ENCODE measurements around the gene WEE1.
"Not testable (repeated sequence)": the region's sequence is repeated elsewhere in the genome, so short reads cannot be mapped to it uniquely, and the experiment has no call there.

The WEE1 gene

GRCh38 chr11:9600644-9601036 lies 27.2 kb downstream of the WEE1 start:
- no peak for DNase-seq

DNA sequence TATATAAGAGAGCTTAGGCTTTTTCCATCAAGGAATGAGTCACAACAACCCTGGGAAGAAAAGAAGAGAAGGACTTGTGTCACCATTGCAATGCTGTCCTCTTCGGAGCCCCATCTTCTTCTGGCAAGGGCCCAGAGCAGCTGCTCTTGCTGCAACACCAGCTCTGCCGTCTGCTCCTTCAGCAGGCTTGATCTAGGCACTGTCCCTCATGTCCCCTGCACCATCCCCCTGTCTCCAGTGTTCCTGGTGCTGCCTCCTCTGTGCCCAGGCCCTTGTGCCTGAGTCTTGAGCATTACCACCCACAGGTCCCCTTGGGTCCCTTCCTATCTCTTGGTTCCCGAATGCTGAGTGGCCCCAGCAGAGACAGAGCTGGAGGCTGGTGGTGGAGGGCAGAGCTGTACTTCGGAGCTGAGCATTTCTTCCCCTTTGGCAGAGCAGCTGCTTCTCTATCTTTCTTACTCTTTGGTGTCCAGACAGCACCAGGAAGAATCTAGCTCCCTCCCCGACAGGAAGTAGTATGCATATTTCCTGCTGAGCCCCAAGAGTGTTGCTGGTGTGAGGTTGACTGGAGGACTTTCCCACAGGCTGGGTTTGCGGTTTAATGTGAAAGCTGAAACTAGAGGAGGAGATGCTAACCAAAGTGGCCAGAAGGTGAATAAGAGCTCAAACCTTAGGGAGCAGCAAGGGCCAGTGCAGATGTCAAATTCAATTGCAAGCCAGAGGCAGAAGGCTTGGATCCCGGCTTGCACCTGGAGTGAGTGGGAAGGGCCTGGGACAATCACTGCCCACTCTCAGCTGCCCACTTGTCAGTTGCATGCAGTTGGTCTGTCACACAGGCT lies 27.8 kb downstream of the WEE1 start:
- DNase-seq = no peak

DNA sequence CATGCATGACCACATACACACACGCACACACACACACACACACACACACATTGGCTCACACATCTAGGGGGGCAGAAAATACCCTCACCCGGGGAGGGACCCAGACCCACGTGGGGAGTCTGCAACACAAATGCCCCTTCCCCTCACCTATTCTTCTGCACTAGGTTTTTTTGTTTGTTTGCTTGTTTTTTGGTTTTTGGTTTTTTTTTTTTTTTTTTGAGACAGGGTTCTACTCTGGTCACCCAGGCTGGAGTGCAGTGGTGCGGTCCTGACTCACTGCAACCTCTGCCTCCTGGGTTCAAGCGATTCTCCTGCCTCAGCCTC lies 28.4 kb downstream of the WEE1 start:
- DNase-seq = no peak

GRCh38 chr11:9603214-9603613 lies 29.7 kb downstream of the WEE1 start:
- not testable (repeated sequence) for DNase-seq

- no peak for DNase-seq
Observed at GRCh38 chr11:9604134-9604533, 30.7 kb downstream of the WEE1 start.

GRCh38 chr11:9605742-9606141 lies 32.3 kb downstream of the WEE1 start:
- no peak for DNase-seq

GRCh38 chr11:9606809-9607510 lies 33.5 kb downstream of the WEE1 start:
- DNase-seq = no peak

DNA sequence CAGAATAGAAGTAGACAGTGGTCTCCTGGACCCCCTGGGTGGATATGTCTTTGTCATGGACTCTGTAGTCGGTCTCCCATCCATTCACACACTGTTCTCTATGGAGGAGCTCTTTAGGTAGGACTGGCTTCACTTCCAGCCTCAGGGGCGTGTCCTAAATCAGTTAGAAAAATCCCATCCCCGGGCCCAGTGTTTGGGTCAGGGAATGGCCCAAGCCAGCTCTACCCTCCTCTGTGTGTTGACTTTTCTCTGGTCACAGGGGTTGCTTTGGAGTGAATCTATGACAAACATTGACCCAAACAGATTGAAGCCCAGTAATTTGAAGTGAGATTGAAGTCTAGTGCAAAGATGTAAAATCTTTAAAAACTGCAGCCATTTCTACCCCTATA lies 34.0 kb downstream of the WEE1 start:
- no peak for DNase-seq

- DNase-seq = no peak
Observed at GRCh38 chr11:9609002-9609759, 35.7 kb downstream of the WEE1 start.

GRCh38 chr11:9609841-9610240 lies 36.4 kb downstream of the WEE1 start:
- no peak for DNase-seq

DNA sequence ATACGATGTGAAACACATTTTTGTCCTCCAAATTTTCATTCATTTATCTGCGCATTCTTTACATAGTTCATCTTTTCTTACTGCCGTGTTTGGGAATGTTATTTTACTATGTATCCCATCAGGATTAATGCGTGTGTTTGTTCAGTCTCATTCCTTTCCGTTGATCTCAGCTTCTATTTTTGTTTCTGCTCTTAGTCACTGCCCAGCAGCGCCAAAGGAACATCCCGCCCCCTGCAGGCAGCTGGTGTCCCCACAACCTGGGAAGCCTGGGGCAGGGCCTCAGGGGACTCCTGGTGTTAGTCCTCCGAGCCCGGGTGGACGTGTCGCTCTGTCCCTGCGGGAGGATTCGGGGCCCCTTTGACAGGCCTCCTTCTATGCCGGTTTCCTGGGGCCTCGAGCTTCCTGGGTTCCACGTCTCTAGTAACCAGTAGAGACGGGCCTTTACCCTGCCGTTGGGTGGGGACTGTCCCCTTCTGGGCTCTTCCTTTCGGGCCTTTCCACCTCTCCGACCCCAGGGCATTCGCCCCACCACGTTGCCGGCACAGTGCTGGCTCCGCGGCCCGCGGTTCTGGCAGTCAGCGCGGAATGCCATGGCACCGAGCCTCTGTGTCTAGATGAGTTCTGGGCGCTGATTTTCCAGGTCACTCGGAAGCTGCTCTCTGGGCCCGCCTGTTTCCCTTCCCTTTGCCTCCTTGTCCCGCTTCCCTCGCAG lies 39.8 kb downstream of the WEE1 start:
- no peak for DNase-seq

DNA sequence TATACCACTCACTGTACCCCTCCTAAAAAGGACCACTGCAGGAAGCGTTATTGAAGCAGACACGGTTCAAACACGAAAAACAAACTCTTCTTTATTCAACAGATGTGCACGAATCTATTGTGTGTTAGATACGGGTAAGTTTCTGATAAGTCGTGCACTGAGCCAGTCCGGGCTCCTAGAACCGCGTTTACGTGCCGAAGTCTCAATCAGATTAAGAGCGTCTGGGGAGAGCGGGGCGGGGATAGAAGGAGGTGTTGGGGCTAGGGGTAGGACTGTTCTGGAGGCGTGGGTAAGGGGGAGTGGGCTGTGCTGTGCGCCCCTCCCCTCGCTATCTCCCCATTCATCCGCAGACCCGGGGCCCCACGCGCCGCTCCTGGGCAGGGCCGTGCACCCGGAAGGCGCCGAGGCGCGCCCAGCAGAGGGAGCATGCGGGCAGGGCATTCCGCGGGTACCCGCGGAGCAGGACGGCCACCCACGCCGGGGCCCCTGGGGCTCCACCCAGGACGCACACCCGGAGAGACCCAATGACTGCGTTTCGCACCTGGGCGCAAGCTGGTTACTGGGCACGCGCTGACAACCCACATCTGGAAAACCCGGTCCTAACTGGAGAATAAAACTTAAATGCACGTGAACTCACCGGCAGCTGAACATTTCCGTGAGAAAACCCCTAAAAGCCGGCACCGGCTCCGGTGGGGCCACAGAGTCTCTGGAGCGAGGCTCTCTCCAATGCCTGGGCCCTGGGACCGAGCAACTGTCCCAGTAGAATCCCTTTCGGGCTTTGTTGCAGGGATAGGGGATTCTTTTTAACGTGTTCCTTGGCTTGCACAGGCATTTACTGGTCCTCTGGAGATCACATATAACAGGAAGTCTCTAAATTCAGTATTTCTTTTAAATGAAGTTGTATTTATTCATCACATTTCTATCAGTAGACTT lies 40.6 kb downstream of the WEE1 start:
- no peak for DNase-seq

DNA sequence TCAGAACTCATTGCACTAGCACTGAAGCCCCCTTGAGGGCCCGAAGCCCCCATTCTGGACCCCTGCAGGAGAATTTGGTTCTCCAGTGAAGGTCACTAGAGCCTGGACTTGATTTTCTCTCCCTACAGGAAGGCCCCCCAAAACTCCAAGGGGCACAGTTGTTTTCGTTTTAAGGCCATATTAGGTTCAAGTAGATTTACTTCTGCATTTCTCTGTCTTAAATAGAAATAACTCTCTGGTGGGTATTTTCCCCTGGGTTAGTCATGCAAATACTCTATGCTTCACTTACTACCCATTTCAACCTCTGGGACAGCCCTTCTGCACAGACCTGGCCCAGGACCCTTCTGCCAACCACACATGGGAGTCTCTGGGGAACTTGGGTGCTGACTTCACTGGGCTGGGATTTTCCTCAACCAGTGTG lies 41.6 kb downstream of the WEE1 start:
- peak; percentile 18 for DNase-seq

DNA sequence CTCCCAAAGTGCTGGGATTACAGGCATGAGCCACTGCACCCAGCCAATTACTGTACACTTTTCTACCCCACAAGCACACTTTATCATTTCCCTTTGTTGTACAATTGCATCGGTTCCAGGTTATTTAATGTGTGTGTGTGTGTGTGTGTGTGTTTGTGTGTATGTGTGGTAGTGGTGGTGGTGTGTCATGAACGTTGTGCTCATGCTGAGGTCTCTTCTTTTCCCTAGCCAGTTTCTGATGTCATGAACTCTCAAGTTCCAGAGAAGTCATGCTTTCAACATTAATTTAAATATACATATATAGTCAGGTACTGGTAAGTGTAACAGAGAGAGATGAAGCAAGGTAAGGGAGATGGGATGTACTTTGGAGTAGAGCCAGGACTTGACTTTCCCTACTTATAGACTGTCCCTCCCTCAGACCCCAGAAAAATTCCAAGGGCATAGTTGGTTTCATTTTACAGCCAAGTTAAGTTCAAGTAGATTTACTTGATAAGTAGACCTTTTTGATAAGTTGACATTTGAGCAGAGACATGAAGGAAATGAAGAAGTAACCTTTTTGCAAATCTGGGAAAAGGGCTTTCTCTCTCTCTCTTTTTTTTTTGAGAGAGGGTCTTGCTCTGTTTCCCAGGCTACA lies 42.7 kb downstream of the WEE1 start:
- DNase-seq = no peak

GRCh38 chr11:9616858-9617257 lies 43.4 kb downstream of the WEE1 start:
- DNase-seq = no peak

DNA sequence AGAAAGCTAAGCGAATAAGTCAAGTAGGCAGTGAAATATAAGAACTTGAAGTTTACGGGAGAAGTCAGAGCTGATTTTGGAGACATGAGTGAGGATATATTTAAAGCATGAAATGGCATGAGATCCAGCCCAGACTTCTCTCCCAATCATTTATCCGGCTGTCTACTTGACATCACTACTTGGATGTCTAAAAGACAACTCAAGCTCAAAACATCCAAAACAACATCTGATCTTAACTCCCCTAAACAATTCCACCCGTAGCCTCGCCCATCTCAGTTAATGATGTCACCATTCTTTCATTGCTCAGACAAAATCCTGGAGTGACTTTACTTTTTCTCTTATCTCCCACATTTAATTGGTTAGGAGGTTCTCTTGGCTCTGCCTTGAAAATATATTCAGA lies 44.5 kb downstream of the WEE1 start:
- DNase-seq = no peak

DNA sequence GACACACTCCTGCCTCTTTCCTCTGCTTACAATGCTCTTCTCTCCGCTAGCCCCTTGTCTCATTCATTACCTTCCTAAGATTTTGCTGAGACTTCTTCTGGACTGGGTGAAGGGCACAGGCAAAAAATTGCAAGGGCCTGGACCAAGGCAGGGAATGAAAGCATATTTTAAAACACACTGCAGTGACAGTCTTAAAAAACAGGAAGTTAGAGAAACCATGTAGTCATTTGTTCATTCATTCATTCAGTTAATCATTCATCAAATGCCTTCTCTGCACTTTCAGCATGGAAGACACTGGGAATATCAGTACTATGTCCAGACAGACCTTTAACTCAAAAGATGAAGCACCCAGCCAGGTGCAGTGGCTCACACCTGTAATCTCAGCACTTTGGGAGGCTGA lies 45.5 kb downstream of the WEE1 start:
- no peak for DNase-seq

DNA sequence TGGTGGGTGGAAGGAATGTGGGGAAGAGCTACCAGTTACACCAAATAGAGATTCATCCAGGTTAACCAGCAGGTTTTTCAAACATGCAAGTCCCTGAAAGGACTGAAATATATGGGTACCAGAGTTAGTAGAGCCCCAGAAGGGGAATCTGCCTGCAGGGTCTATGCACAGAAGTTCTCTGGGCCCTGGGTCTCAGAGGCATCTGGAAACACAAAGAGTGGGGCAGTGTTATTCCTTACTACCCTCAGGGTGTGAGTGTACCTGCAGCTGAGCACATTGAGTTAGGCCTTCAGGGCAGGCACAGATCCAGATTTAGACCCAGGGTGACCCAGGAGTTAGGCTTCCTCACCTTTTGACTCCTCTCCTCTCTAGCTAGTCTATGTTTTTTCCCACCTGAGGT lies 46.5 kb downstream of the WEE1 start:
- no peak for DNase-seq

DNA sequence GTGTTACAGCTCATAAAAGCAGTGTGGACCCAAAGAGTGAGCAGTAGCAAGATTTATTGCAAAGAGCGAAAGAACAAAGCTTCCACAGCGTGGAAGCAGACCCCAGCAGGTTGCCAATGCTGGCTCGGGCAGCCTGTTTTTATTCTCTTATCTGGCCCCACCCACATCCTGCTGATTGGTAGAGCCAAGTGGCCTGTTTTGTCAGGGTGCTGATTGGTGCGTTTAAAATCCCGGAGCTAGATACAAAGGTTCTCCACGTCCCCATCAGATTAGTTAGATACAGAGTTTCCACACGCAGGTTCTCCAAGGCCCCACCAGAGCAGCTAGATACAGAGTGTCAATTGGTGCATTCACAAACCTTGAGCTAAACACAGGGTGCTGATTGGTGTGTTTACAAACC lies 48.9 kb downstream of the WEE1 start:
- DNase-seq = not testable (repeated sequence)

DNA sequence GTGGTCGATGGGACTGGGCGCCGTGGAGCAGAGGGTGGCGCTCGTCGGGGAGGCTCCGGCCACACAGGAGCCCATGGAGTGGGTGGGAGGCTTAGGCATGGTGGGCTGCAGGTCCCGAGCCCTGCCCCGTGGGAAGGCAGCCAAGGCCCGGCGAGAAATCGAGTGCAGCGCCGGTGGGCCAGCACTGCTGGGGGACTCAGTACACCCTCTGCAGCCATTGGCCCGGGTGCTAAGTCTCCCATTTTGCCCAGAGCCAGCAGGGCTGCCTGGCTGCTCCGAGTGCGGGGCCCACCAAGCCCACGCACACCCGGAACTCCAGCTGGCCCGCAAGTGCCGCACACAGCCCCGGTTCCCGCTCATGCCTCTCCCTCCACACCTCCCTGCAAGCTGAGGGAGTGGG lies 49.6 kb downstream of the WEE1 start:
- not testable (repeated sequence) for DNase-seq

DNA sequence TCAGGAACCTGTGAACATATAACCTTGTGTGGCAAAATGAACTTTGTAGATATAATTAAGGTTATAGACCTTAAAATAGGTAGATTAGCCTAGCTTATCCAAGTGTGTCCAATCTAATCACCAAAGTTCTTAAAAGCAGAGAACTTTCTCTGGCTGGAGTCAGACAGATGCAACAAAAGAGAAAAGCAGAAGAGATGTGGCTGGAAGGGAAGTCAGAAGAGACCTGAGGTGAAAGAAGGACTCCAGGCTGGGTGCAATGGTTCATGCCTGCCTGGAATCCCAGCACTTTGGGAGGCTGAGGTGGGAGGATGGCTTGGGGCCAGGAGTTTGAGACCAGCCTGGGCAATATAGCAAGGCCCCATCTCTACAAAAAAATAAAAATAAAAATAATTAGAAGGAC lies 51.0 kb downstream of the WEE1 start:
- no peak for DNase-seq

GRCh38 chr11:9625162-9625561 lies 51.7 kb downstream of the WEE1 start:
- no peak for DNase-seq

Data from SIG-M5 (cell line).